Mammary epithelial cell (primary cell): ENCODE data around the gene TERB1.

Source experiments
- EZH2 ChIP-seq: IDR thresholded peaks from 2 replicates; pipeline ENCODE4 v1.6.1; 2012; ENCODE audit warnings: low read length, inconsistent platforms, borderline replicate concordance
- TF ChIP-seq, protein P1 (sequence below), 2 donors: IDR thresholded peaks in 1 of 2; conservative IDR thresholded peaks in 1 of 2; 2 replicates each; pipeline ENCODE4 v1.5.1; 2011 to 2012; ENCODE audit warnings: inconsistent platforms in 2 of 2, low read length in 2 of 2, mild to moderate bottlenecking in 2 of 2, control low read depth in 1 of 2, low read depth in 1 of 2; ENCODE audit not compliant: insufficient read depth in 1 of 2; ENCODE audit errors: extremely low read depth in 1 of 2

DNA sequence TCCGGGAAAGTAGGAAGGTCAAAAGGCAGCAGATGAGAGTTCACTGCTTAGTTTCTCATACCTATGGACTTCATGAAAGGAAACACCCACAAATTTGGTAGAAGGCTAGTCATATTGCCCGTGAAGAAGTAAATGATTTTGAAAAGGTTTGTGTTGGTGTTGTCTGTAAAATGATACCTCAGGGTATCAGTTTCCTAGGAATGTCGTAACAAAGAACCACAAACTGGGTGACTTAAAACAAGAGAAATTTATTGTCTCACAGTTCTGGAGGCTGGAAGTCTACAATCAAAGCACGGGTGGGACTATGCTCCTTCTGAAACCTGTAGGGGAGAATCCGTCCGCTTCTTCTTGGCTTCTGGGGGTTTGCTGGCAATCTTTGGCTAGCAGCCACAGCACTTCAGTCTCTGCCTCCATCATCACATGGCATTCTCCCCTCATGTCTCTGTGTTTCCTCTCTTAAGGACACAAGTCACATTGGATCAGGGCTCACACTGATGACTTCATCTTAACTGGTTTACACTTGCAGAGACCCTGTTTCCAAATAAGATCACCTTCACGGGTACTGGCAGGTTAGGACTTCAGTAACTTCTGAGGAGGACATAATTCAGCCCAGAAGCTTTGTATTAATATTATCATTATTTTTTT is 31.4 kb upstream of the TERB1 start:
- TF ChIP-seq, protein P1, sequence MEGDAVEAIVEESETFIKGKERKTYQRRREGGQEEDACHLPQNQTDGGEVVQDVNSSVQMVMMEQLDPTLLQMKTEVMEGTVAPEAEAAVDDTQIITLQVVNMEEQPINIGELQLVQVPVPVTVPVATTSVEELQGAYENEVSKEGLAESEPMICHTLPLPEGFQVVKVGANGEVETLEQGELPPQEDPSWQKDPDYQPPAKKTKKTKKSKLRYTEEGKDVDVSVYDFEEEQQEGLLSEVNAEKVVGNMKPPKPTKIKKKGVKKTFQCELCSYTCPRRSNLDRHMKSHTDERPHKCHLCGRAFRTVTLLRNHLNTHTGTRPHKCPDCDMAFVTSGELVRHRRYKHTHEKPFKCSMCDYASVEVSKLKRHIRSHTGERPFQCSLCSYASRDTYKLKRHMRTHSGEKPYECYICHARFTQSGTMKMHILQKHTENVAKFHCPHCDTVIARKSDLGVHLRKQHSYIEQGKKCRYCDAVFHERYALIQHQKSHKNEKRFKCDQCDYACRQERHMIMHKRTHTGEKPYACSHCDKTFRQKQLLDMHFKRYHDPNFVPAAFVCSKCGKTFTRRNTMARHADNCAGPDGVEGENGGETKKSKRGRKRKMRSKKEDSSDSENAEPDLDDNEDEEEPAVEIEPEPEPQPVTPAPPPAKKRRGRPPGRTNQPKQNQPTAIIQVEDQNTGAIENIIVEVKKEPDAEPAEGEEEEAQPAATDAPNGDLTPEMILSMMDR (conservative IDR thresholded peaks at IDR 0.05 in 1 of 2, IDR thresholded peaks at IDR 0.05 in 1 of 2; ENCODE audit: extremely low read depth in 1 of 2, insufficient read depth in 1 of 2, low read depth in 1 of 2, low read length in 2 of 2): no peak
- TF ChIP-seq EZH2: no peak
